GM12878 (cell line): ENCODE measurements around the gene MORC1. TPM values are rescaled to one million over a fixed set of nuclear protein-coding genes. Genes with fewer than 3 reads are reported as not detected.
A peak's percentile ranks its signal among the peaks of the same experiment; 100 is the strongest.

ENCODE experiments used
- BMI1 ChIP-seq: fragments of 450-650 bp; IDR thresholded peaks from 2 replicates; pipeline ENCODE4 v1.6.1; 2016; ENCODE audit warnings: mild to moderate bottlenecking, moderate library complexity, borderline replicate concordance
- CREB1 ChIP-seq: IDR thresholded peaks from 2 replicates; pipeline ENCODE4 v1.6.1; 2012; ENCODE audit warnings: low read depth, mild to moderate bottlenecking, inconsistent platforms
- CREM ChIP-seq: IDR thresholded peaks from 2 replicates; pipeline ENCODE4 v1.6.1; 2014; ENCODE audit warnings: antibody characterized with exemption, low read depth
- EP300 ChIP-seq, 2 experiments: fragments of 150-350 bp in 1 of 2; IDR thresholded peaks; 2 replicates each; pipeline ENCODE4 v1.6.1; 2011 to 2012; ENCODE audit warnings: low read depth in 2 of 2, low read length in 2 of 2, borderline replicate concordance in 1 of 2, improper control_type of control experiment in 1 of 2, inconsistent platforms in 1 of 2; ENCODE audit not compliant: control insufficient read depth in 1 of 2
- EZH2 ChIP-seq: IDR thresholded peaks from 2 replicates; pipeline ENCODE4 v1.6.1; 2012; ENCODE audit warnings: low read depth, mild to moderate bottlenecking, control low read depth, inconsistent platforms, low read length, borderline replicate concordance; ENCODE audit not compliant: control insufficient read depth
- GABPA ChIP-seq: IDR thresholded peaks from 2 replicates; pipeline ENCODE4 v1.6.1; 2014; ENCODE audit warnings: antibody characterized with exemption, low read depth, mild to moderate bottlenecking, inconsistent platforms
- GATAD2B ChIP-seq: fragments of 450-650 bp; conservative IDR thresholded peaks from 2 replicates; pipeline ENCODE4 v1.6.1; 2017; ENCODE audit warnings: low read depth, mild to moderate bottlenecking, moderate library complexity
- IKZF2 ChIP-seq, 2 experiments: fragments of 450-650 bp; IDR thresholded peaks; 2 replicates each; pipeline ENCODE4 v1.6.1; 2017; ENCODE audit warnings: mild to moderate bottlenecking in 2 of 2, moderate library complexity in 2 of 2
- JUNB ChIP-seq: IDR thresholded peaks from 2 replicates; pipeline ENCODE4 v1.6.1; 2016; ENCODE audit warnings: antibody characterized with exemption, mild to moderate bottlenecking
- MEF2B ChIP-seq: fragments of 450-650 bp; IDR thresholded peaks from 2 replicates; pipeline ENCODE4 v1.6.1; 2018; ENCODE audit warnings: mild to moderate bottlenecking, moderate library complexity; ENCODE audit not compliant: partially characterized antibody, poor library complexity, severe bottlenecking
- MTA3 ChIP-seq: IDR thresholded peaks from 2 replicates; pipeline ENCODE4 v1.6.1; 2012; ENCODE audit warnings: low read length, inconsistent platforms, borderline replicate concordance
- MYC ChIP-seq: IDR thresholded peaks from 2 replicates; pipeline ENCODE4 v1.6.1; 2011; ENCODE audit warnings: mild to moderate bottlenecking, low read length, moderate library complexity, inconsistent platforms; ENCODE audit not compliant: insufficient read depth, insufficient replicate concordance, insufficient read length, severe bottlenecking
- NBN ChIP-seq: fragments of 450-650 bp; IDR thresholded peaks from 2 replicates; pipeline ENCODE4 v1.6.1; 2016
- PAX5 ChIP-seq: IDR thresholded peaks from 2 replicates; pipeline ENCODE4 v1.6.1; 2011; ENCODE audit warnings: low read depth, low read length, borderline replicate concordance
- POLR2AphosphoS5 ChIP-seq: IDR thresholded peaks from 2 replicates; pipeline ENCODE4 v1.6.1; 2011; ENCODE audit warnings: mild to moderate bottlenecking, low read length, inconsistent platforms
- RAD51 ChIP-seq: fragments of 450-650 bp; IDR thresholded peaks from 2 replicates; pipeline ENCODE4 v1.6.1; 2016; ENCODE audit warnings: moderate library complexity, mild to moderate bottlenecking, inconsistent platforms
- RUNX3 ChIP-seq: IDR thresholded peaks from 2 replicates; pipeline ENCODE4 v1.6.1; 2012; ENCODE audit warnings: low read length, inconsistent platforms
- SIX5 ChIP-seq: IDR thresholded peaks from 2 replicates; pipeline ENCODE4 v1.6.1; 2011; ENCODE audit warnings: mild to moderate bottlenecking, low read depth, low read length, moderate library complexity; ENCODE audit not compliant: severe bottlenecking
- SMC3 ChIP-seq: IDR thresholded peaks from 2 replicates; pipeline ENCODE4 v1.6.1; 2011; ENCODE audit warnings: low read length, improper control_type of control experiment, borderline replicate concordance
- SPI1 ChIP-seq: IDR thresholded peaks from 2 replicates; pipeline ENCODE4 v1.6.1; 2011; ENCODE audit warnings: low read depth, mild to moderate bottlenecking, low read length, moderate library complexity, borderline replicate concordance; ENCODE audit not compliant: insufficient read depth
- SRF ChIP-seq, 2 experiments: IDR thresholded peaks; 2 replicates each; pipeline ENCODE4 v1.6.1; 2011; ENCODE audit warnings: low read depth in 2 of 2, low read length in 2 of 2, mild to moderate bottlenecking in 1 of 2, moderate library complexity in 1 of 2
- STAT3 ChIP-seq: IDR thresholded peaks from 2 replicates; pipeline ENCODE4 v1.6.1; 2011; ENCODE audit warnings: low read depth, low read length, improper control_type of control experiment
- YY1 ChIP-seq: IDR thresholded peaks from 2 replicates; pipeline ENCODE4 v1.6.1; 2011; ENCODE audit warnings: low read depth, mild to moderate bottlenecking, low read length
- polyA plus RNA-seq, 11 experiments: library from polyadenylated mRNA; depleted of rRNA in 4 of 11; unstranded in 6 of 11; stranded (reverse) in 5 of 11; fragments of >200 nt; fragmentation: Nextera tagmentation in 4 of 11; fragmentation: Illumina TruSeq in 1 of 11; extraction: Ambion mirVana in 4 of 11; extraction: Trizol in 1 of 11; gene quantifications; 1 replicate in 1 of 11; 2 replicates in 10 of 11; pipeline versions ENCODE4 v1.2.1 to v1.2.3, GENCODE V29; 2011 to 2016; ENCODE audit warnings: inconsistent platforms in 2 of 11, missing spikeins in 2 of 11, low read depth in 1 of 11
- total RNA-seq, 4 experiments: library from RNA; depleted of rRNA in 3 of 4; stranded (reverse); fragments of >200 nt in 3 of 4; fragmentation: Illumina TruSeq in 1 of 4; extraction: Trizol in 1 of 4; gene quantifications; 2 replicates each; pipeline versions ENCODE4 v1.2.1 to v1.2.3, GENCODE V29; 2013 to 2021
- TF ChIP-seq, protein P1 (sequence below): IDR thresholded peaks from 2 replicates; pipeline ENCODE4 v1.6.1; 2011; ENCODE audit warnings: mild to moderate bottlenecking, low read depth, low read length, moderate library complexity; ENCODE audit not compliant: insufficient replicate concordance
- TF ChIP-seq, protein P2 (sequence below): fragments of 450-650 bp; IDR thresholded peaks from 2 replicates; pipeline ENCODE4 v1.6.1; 2016; ENCODE audit warnings: mild to moderate bottlenecking
- TF ChIP-seq, protein P3 (sequence below): IDR thresholded peaks from 2 replicates; pipeline ENCODE4 v1.6.1; 2012; ENCODE audit warnings: low read depth, low read length, improper control_type of control experiment
- TF ChIP-seq, protein P4 (sequence below): fragments of 450-650 bp; IDR thresholded peaks from 2 replicates; pipeline ENCODE4 v1.6.1; 2017; ENCODE audit warnings: antibody characterized with exemption, mild to moderate bottlenecking, moderate library complexity

Gene MORC1
- total and polyA plus RNA-seq, 10 of the 15 experiments (the other 5 are each of a cell fraction or from before 2014, with no cell fraction given): 0.18 TPM; not detected in 9

DNA sequence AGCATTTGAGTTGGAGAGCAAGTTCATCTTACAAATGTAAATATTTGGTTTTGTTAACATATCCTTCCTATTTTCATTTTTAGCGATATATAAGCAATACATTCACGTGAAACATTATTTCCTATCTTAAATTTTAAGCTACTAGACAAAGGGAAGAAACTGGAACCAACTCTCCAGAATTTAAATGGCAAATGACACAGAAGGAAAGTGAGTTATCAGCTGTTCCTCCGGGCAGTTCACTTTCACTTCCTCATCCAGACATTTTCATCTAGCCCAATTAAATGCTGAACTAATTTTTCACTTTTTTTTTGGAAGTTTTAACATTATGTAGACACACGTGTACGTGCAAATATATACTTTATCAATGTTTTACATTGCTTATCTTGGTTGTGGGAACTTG lies 58.7 kb downstream of the MORC1 start (continued):
- TF ChIP-seq, protein P1, sequence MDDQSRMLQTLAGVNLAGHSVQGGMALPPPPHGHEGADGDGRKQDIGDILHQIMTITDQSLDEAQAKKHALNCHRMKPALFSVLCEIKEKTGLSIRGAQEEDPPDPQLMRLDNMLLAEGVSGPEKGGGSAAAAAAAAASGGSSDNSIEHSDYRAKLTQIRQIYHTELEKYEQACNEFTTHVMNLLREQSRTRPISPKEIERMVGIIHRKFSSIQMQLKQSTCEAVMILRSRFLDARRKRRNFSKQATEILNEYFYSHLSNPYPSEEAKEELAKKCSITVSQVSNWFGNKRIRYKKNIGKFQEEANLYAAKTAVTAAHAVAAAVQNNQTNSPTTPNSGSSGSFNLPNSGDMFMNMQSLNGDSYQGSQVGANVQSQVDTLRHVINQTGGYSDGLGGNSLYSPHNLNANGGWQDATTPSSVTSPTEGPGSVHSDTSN: peak; percentile 49
- no peak for TF ChIP-seq SMC3
- TF ChIP-seq, protein P2, sequence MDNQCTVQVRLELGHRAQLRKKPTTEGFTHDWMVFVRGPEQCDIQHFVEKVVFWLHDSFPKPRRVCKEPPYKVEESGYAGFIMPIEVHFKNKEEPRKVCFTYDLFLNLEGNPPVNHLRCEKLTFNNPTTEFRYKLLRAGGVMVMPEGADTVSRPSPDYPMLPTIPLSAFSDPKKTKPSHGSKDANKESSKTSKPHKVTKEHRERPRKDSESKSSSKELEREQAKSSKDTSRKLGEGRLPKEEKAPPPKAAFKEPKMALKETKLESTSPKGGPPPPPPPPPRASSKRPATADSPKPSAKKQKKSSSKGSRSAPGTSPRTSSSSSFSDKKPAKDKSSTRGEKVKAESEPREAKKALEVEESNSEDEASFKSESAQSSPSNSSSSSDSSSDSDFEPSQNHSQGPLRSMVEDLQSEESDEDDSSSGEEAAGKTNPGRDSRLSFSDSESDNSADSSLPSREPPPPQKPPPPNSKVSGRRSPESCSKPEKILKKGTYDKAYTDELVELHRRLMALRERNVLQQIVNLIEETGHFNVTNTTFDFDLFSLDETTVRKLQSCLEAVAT: no peak
- 0 out of 4 replicates have a peak, but pooled peaks of 1 of the 2 experiments have one; percentile 32 for TF ChIP-seq SRF (IDR thresholded peaks at IDR 0.05; ENCODE audit: low read depth in 2 of 2, low read length in 2 of 2)
- TF ChIP-seq BMI1: peak; percentile 51; the same call in 1 of the 2 replicates
- TF ChIP-seq CREB1: no peak
- 0 out of 2 replicates have a peak, but pooled peaks have one; percentile 39 for TF ChIP-seq PAX5
- TF ChIP-seq, protein P3, sequence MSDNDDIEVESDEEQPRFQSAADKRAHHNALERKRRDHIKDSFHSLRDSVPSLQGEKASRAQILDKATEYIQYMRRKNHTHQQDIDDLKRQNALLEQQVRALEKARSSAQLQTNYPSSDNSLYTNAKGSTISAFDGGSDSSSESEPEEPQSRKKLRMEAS: no peak
- TF ChIP-seq, protein P4, sequence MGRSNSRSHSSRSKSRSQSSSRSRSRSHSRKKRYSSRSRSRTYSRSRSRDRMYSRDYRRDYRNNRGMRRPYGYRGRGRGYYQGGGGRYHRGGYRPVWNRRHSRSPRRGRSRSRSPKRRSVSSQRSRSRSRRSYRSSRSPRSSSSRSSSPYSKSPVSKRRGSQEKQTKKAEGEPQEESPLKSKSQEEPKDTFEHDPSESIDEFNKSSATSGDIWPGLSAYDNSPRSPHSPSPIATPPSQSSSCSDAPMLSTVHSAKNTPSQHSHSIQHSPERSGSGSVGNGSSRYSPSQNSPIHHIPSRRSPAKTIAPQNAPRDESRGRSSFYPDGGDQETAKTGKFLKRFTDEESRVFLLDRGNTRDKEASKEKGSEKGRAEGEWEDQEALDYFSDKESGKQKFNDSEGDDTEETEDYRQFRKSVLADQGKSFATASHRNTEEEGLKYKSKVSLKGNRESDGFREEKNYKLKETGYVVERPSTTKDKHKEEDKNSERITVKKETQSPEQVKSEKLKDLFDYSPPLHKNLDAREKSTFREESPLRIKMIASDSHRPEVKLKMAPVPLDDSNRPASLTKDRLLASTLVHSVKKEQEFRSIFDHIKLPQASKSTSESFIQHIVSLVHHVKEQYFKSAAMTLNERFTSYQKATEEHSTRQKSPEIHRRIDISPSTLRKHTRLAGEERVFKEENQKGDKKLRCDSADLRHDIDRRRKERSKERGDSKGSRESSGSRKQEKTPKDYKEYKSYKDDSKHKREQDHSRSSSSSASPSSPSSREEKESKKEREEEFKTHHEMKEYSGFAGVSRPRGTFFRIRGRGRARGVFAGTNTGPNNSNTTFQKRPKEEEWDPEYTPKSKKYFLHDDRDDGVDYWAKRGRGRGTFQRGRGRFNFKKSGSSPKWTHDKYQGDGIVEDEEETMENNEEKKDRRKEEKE: no peak
- no peak for TF ChIP-seq YY1
- TF ChIP-seq JUNB: peak; percentile 92
- no peak for TF ChIP-seq MTA3
- peak; percentile 37 for TF ChIP-seq RUNX3
- TF ChIP-seq RAD51: 0 out of 2 replicates have a peak, but pooled peaks have one; percentile 9
- peak; percentile 88 to 91 for TF ChIP-seq IKZF2 (IDR thresholded peaks at IDR 0.05)
- TF ChIP-seq SIX5: no peak
- TF ChIP-seq POLR2AphosphoS5: no peak
- no peak for TF ChIP-seq NBN
- TF ChIP-seq CREM: peak; percentile 21; the same call in 1 of the 2 replicates
- no peak for TF ChIP-seq STAT3
- no peak for TF ChIP-seq MYC
- TF ChIP-seq GATAD2B: no peak
- 0 out of 2 replicates have a peak, but pooled peaks have one; percentile 22 for TF ChIP-seq GABPA
- no peak for TF ChIP-seq EZH2
- no peak for TF ChIP-seq MEF2B
- TF ChIP-seq SPI1: peak; percentile 97
- TF ChIP-seq EP300 (IDR thresholded peaks at IDR 0.05; ENCODE audit: borderline replicate concordance in 1 of 2, control insufficient read depth in 1 of 2, low read depth in 2 of 2, low read length in 2 of 2): peak in 1 of 2 experiments; percentile 88; a peak in 2 of 4 replicates
